ENCODE results near the gene PLK4.
"Not testable (repeated sequence)": the region's sequence is repeated elsewhere in the genome, so short reads cannot be mapped to it uniquely, and the experiment has no call there.

PLK4 gene

DNA sequence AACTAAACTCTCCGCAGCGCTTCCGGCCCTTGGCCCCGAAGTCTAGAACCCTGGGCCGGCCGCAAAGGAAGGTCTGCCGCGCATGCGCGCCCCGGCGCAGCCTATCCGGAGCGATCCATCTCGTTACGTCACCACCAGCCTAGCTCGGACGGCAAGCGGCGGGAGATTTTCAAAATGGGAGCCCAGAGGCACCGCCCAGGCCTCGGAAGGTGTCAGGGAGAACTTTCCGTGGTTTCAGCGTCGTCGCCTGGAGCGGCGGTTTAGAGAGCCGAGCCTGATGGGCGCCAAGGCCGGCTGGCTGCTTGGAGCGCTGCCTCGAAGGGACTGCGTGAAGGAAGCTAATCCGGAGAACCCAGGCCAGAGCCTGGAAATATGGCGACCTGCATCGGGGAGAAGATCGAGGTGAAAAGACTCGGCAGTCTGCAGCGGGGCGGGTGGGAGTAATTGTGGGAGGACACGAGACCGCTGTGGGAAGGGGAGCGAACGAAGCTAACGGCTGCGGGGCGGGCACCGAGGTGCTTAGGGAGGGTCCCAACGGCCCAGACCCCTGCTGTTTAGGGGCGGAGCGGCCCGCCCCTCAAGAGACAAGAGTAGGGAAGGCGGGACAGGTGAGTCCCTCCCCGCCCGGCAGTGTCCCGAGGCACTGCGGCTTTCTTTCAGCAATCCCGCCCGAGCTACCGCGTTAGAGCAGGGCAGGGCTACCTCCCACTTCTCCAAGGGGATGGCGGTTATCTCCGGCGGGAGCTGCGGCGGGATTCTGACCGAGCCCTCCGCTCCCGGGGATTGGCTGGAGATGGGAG is at the start of gene PLK4:
PLK4 (plus strand) TSS at position 131 of the 800 bp plus-strand sequence; CDS start at position 373, 242 bp downstream.
- DNase-seq, result peak; percentile 96

DNA sequence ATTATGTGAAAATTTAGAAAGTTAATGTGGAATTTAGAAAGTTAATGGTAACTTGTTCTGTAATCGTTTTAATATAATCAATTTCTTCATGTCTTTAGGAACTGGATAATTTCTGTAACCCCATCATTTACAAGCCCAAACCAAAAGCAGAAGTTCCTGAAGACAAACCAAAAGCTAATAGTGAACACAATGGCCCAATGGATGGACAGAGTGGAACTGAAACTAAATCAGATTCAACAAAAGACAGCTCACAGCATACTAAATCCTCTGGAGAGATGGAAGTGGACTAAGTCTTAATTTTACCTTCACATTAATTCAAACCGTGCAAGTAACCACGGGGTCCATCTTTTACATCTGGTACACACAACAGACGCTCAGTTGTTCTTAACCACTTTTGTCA is 48.1 kb upstream of the PLK4 start:
- DNase-seq, result no peak

- DNase-seq, result no peak
Measured at GRCh38 chr4:127843704-127844600, 36.7 kb upstream of the PLK4 start.

- DNase-seq, result no peak
Measured at GRCh38 chr4:127844601-127845116, 36.0 kb upstream of the PLK4 start.

GRCh38 chr4:127846061-127846460 is 34.6 kb upstream of the PLK4 start:
- no peak for DNase-seq

DNA sequence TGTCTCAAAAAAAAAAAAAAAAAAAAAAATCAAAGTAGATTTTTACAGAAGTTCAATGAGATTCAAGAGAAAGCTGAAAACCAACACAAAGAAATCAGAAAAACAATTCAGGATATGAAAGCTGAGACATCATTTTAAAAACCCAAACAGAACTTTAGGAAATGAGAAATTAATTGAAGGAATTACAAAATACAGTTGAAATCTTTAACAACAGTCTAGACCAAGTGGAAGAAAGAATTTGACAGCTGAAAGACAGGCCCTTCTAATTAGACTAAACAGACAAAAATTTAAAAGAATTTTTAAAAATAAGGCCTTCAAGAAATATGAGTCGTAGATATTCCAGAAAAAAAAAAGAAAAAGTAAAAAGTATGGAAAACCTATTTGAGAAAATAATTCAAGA is 33.9 kb upstream of the PLK4 start:
- DNase-seq, result no peak

- no peak for DNase-seq
Measured at GRCh38 chr4:127849505-127850234, 31.0 kb upstream of the PLK4 start.

DNA sequence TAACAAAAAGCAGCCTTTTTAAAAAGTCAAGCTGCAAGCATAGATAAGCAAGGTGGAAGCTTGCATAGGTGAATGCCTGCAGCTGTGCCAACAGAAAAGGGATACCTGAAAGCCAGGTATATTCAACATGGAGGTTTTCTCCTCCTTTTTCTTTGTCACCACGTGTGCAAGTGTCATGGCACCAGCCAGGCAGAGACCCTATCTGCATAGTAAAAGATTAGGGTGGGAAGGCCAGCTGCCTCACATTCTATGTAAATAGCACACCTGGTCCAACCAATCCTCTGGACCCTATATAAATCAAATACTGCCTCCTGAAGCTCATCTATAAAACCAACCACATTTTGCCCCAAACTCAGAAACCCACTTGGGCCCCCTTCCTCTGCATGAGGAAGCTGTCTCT is 28.0 kb upstream of the PLK4 start:
- DNase-seq, result no peak

DNA sequence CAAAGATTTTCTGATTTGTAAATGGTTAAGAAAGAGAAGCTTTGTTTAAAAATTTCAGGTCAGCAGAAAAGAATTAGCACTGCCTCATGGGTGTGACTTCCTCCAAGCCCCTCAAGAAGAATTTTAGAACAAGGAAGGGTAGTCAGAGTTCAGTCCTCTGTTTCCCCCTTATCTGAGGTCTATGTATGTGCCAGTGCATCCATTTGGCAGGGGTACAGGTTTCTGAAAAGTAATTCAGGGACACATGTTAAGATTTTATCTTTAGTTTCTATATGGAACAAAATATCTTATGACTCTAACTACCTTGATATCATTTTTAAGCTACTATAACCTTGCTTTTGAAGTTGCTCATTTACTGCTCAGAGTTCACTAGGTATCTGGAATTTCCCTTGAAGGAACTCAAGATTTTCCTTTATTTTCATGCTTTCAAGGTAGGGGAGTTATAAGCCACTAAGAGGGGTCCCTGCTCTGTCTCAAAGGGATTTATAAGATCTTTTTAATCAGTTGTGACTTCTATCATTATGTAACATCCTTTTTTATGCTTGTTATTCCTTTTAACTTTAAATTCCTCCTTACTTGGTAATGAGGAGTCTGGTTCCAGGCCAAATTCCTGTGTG is 24.4 kb upstream of the PLK4 start:
- DNase-seq, result no peak

- DNase-seq, result peak; percentile 89
Measured at GRCh38 chr4:127856813-127857447, 23.8 kb upstream of the PLK4 start.

- DNase-seq, result no peak
Measured at GRCh38 chr4:127857641-127858040, 23.1 kb upstream of the PLK4 start.

GRCh38 chr4:127868196-127868595 is 12.5 kb upstream of the PLK4 start:
- peak; percentile 19 for DNase-seq

DNA sequence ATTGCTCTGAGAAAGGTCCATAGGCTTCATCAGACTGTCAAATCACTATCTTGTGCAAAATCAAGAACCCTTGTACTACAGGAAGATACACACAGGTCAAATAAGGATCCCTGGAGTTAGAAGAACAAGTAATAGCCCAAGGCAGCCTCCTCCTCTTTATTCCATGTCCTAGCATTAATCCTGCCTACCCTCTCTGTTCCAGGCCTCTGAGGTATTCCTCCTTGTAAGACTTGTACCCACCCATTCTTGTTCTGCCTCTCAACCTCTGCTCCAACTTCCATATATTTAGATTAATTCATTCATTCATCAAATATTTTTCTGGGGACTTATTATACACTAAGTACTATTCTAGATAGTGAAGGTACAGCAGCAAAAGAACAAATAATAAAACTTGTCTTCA is 10.4 kb upstream of the PLK4 start:
- no peak for DNase-seq

GRCh38 chr4:127870688-127871087 is 10.0 kb upstream of the PLK4 start:
- DNase-seq, result peak; percentile 67

DNA sequence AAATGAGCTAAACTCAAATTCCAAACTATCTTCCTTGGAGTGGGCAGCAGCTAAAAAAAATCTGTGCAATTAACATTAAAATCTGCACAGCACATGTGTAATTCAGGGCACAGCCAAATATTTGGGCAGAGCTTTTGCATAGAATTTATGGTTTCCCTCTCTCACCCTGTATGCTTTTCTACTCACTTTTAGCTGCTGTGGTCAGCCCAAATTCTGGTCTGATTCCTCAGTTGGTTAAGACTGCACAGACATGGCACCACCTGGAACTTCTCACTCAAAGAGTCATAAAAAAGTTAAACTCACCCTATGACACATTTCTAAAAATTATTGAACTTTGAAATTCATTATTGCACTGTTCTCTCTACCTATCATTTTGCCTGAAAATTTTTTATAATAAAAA is 4.9 kb upstream of the PLK4 start:
- no peak for DNase-seq

- no peak for DNase-seq
Measured at GRCh38 chr4:127881563-127881864, 821 bp downstream of the PLK4 start.

GRCh38 chr4:127888559-127888958 is 7.9 kb downstream of the PLK4 start:
- no peak for DNase-seq

GRCh38 chr4:127889903-127890302 is 9.2 kb downstream of the PLK4 start:
- peak; percentile 40 for DNase-seq

DNA sequence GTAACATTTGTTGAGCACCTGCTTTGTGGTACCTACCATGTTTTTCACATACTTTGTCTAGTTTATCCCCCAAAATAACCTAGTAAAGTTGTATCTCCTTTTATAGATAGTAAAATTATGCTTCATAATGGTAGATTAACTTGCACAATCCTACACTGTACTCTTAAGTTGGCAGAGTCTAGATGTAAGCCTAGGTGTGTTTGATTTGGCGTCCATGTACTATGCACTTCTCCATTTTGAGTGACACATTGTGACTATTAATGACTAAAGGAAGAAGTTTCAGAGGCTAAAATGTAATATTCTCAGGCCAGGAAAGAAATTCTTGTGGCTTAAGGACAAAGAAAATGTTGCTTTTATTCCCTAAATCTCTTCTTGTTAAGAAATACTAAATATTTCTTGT is 15.4 kb downstream of the PLK4 start:
- DNase-seq, result no peak

- no peak for DNase-seq
Measured at GRCh38 chr4:127896528-127896927, 15.8 kb downstream of the PLK4 start.

DNA sequence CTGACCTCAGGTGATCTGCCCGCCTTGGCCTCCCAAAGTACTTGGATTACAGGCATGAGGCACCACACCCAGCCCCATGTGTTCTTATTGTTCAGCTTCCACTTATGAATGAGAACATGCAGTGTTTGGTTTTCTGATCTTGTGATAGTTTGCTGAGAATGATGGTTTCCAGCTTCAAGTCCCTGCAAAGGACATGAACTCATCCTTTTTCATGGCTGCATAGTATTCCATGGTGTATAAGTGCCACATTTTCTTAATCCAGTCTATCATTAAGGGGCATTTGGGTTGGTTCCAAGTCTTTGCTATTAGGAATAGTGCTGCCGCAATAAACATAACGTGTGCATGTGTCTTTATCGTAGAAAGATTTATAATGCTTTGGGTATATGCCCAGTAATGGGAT is 19.0 kb downstream of the PLK4 start:
- DNase-seq, result not testable (repeated sequence)

DNA sequence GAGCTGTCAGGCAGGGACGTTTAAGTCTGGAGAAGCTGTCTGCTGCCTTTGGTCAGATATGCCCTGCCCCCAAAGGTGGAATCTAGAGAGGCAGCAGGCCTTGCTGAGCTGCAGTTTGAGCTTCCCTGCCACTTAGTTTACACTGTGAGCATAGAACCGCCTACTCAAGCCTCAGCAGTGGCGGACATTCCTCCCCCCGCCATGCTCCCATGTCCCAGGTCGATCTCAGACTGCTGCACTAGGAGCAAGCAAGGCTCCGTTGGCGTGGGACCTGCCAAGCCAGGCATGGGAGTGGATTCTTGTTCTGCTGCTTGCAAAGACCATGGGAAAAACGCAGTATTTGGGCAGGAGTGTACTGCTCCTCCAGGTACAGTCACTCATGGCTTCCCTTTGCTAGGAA is 24.3 kb downstream of the PLK4 start:
- DNase-seq, result no peak

Measured in fibroblast of skin of right biceps (primary cell).